Parathyroid adenoma (tissue), 2 donors: ENCODE results near the gene STK17A.

Experiments used
- H2AFZ ChIP-seq: fragments of 300-600 bp; sonication (generic); one replicate; pipeline ENCODE4 v1.7.0; 2017; ENCODE audit warnings: antibody characterized with exemption, mild to moderate bottlenecking
- H3K27ac ChIP-seq: fragments of 300-600 bp; sonication (generic); one replicate; pipeline ENCODE4 v1.7.0; 2017
- H3K27me3 ChIP-seq: fragments of 300-600 bp; sonication (generic); one replicate; pipeline ENCODE4 v1.7.0; 2017; ENCODE audit warnings: low read length; ENCODE audit not compliant: control insufficient read depth, insufficient read depth
- H3K36me3 ChIP-seq: fragments of 300-600 bp; sonication (generic); one replicate; pipeline ENCODE4 v1.7.0; 2017; ENCODE audit warnings: low read length; ENCODE audit not compliant: control insufficient read depth, insufficient read depth
- H3K4me1 ChIP-seq: fragments of 300-600 bp; sonication (generic); one replicate; pipeline ENCODE4 v1.7.0; 2017; ENCODE audit warnings: control low read depth
- H3K4me2 ChIP-seq: fragments of 300-600 bp; sonication (generic); one replicate; pipeline ENCODE4 v1.7.0; 2017; ENCODE audit warnings: low read length
- H3K4me3 ChIP-seq: fragments of 300-600 bp; sonication (generic); one replicate; pipeline ENCODE4 v1.7.0; 2017; ENCODE audit warnings: low read depth, low read length
- H3K79me2 ChIP-seq: fragments of 300-600 bp; sonication (generic); one replicate; pipeline ENCODE4 v1.7.0; 2017; ENCODE audit warnings: control low read depth
- H3K9ac ChIP-seq: fragments of 300-600 bp; sonication (generic); one replicate; pipeline ENCODE4 v1.7.0; 2017; ENCODE audit warnings: mild to moderate bottlenecking
- H3K9me3 ChIP-seq: fragments of 300-600 bp; sonication (generic); one replicate; pipeline ENCODE4 v1.7.0; 2017; ENCODE audit warnings: low read length; ENCODE audit not compliant: control insufficient read depth
- CTCF ChIP-seq: fragments of 300-600 bp; sonication (generic); IDR thresholded peaks from one replicate; pipeline ENCODE4 v1.7.0; 2017; ENCODE audit warnings: antibody characterized with exemption, mild to moderate bottlenecking
- donor health status: primary hyperparathyroidism.

Gene STK17A

GRCh38 chr7:43643846-43644245, 60.9 kb downstream of the STK17A start:
- no peak for TF ChIP-seq CTCF
- Histone ChIP-seq H3K27me3 (no peaks in the 10 kb centered on the region), H3K9ac (no peak overlapping the region), H2AFZ (no peak overlapping the region), H3K9me3 (no peaks in the 10 kb centered on the region), H3K4me3 (no peak overlapping the region), H3K4me1 (no peaks in the 10 kb centered on the region), H3K27ac (no peak overlapping the region), H3K36me3 (no peaks in the 10 kb centered on the region), H3K79me2 (no peaks in the 10 kb centered on the region), H3K4me2 (no peak overlapping the region)

- H3K9me3 ChIP-seq = no peaks in the 10 kb centered on the region
- H2AFZ ChIP-seq = no peak overlapping the region
- TF ChIP-seq CTCF = no peak
- H3K36me3 ChIP-seq = no peaks in the 10 kb centered on the region
- H3K27ac ChIP-seq = no peak overlapping the region
- no peak overlapping the region for H3K4me2 ChIP-seq
- no peaks in the 10 kb centered on the region for H3K4me1 ChIP-seq
- H3K9ac ChIP-seq = no peak overlapping the region
- H3K4me3 ChIP-seq = no peak overlapping the region
- no peaks in the 10 kb centered on the region for H3K27me3 ChIP-seq
- no peaks in the 10 kb centered on the region for H3K79me2 ChIP-seq
Observed at GRCh38 chr7:43645699-43646226, 62.9 kb downstream of the STK17A start.

GRCh38 chr7:43646603-43647338, 63.9 kb downstream of the STK17A start:
- no peak overlapping the region for H3K4me2 ChIP-seq
- no peaks in the 10 kb centered on the region for H3K4me1 ChIP-seq
- TF ChIP-seq CTCF = no peak

GRCh38 chr7:43647339-43647672, 64.4 kb downstream of the STK17A start:
- H2AFZ ChIP-seq = no peak overlapping the region
- no peaks in the 10 kb centered on the region for H3K4me1 ChIP-seq
- no peaks in the 10 kb centered on the region for H3K27me3 ChIP-seq
- no peak overlapping the region for H3K4me2 ChIP-seq
- H3K4me3 ChIP-seq = no peak overlapping the region
- H3K79me2 ChIP-seq = peaks cover 2% of the 10 kb centered on the region
- H3K36me3 ChIP-seq = no peaks in the 10 kb centered on the region
- TF ChIP-seq CTCF = no peak
- no peaks in the 10 kb centered on the region for H3K9me3 ChIP-seq
- H3K9ac ChIP-seq = no peak overlapping the region
- peak overlapping the region; percentile 12 for H3K27ac ChIP-seq

More at GRCh38 chr7:43646603-43647338, 63.9 kb downstream of the STK17A start:
- H3K9ac ChIP-seq = no peak overlapping the region
- H3K4me3 ChIP-seq = no peak overlapping the region
- peaks cover 1% of the 10 kb centered on the region for H3K79me2 ChIP-seq
- H3K9me3 ChIP-seq = no peaks in the 10 kb centered on the region
- no peaks in the 10 kb centered on the region for H3K36me3 ChIP-seq
- H3K27ac ChIP-seq = peak overlapping the region; percentile 12
- H3K27me3 ChIP-seq = no peaks in the 10 kb centered on the region
- no peak overlapping the region for H2AFZ ChIP-seq
